ENCODE results near the gene ANXA2.

DNA sequence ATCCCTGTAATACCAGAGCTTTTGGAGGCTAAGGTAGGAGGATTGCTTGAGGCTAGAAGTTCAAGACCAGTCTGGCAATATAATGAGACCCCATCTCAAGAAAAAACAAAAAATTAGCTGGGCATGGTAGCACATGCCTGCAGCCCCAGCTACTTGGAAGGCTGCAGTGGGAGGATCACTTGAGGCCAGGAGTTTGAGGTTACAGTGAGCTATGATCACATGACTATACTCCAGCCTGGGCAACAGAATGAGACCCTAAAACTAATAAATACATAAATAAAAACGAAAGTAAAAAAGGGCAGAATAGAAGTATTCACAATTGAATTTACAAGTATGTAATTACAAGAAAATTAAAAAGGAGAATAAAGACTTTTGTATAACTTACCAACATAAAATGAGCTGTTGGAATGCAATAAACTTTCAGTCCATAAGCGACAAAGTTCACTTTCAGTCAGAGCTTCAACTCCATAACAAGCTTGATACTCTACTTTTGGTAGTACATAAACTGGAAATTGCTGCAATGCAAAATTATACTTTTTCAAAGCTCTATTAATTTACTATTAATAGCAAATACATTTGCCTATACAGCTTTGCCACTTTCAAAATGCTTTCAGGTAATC lies 44.4 kb upstream of the ANXA2 start:
- TF ChIP-seq, protein P1, sequence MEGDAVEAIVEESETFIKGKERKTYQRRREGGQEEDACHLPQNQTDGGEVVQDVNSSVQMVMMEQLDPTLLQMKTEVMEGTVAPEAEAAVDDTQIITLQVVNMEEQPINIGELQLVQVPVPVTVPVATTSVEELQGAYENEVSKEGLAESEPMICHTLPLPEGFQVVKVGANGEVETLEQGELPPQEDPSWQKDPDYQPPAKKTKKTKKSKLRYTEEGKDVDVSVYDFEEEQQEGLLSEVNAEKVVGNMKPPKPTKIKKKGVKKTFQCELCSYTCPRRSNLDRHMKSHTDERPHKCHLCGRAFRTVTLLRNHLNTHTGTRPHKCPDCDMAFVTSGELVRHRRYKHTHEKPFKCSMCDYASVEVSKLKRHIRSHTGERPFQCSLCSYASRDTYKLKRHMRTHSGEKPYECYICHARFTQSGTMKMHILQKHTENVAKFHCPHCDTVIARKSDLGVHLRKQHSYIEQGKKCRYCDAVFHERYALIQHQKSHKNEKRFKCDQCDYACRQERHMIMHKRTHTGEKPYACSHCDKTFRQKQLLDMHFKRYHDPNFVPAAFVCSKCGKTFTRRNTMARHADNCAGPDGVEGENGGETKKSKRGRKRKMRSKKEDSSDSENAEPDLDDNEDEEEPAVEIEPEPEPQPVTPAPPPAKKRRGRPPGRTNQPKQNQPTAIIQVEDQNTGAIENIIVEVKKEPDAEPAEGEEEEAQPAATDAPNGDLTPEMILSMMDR (conservative IDR thresholded peaks at IDR 0.05; ENCODE audit: low read depth, low read length), result no peak
- no peak for TF ChIP-seq EZH2 (IDR thresholded peaks at IDR 0.05; ENCODE audit: borderline replicate concordance, low read depth, low read length, poor library complexity, severe bottlenecking)

Data from A673 (cell line).